ENCODE data around the gene SORCS2.

SORCS2 gene

DNA sequence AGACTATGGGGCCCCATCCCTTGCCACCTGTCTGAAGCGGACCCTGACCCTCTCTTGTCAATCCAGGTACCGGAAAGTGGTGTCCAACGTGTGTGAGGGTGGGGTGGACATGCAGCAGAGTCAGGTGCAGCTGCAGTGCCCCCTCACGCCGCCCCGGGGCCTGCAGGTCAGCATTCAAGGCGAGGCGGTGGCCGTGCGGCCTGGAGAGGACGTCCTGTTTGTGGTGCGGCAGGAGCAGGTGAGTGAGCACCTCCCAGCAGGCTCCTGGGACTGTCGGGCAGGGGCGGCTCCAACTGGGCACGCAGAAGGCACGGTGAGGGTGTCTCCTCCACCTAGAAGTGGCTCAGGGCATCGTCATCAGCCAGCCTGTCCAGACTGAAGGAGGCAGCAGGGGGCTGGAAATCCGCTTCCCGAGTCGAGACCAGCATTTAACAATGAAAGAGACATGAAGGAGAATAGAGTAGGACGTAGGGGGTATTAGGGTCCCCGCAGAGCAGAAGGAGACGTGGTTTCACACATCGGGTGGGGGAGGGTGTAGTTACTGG is 525.7 kb downstream of the SORCS2 start:
- no peak for DNase-seq (ENCODE audit: low read depth, low spot score)
- TF ChIP-seq, protein P1, sequence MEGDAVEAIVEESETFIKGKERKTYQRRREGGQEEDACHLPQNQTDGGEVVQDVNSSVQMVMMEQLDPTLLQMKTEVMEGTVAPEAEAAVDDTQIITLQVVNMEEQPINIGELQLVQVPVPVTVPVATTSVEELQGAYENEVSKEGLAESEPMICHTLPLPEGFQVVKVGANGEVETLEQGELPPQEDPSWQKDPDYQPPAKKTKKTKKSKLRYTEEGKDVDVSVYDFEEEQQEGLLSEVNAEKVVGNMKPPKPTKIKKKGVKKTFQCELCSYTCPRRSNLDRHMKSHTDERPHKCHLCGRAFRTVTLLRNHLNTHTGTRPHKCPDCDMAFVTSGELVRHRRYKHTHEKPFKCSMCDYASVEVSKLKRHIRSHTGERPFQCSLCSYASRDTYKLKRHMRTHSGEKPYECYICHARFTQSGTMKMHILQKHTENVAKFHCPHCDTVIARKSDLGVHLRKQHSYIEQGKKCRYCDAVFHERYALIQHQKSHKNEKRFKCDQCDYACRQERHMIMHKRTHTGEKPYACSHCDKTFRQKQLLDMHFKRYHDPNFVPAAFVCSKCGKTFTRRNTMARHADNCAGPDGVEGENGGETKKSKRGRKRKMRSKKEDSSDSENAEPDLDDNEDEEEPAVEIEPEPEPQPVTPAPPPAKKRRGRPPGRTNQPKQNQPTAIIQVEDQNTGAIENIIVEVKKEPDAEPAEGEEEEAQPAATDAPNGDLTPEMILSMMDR (IDR thresholded peaks at IDR 0.05; ENCODE audit: insufficient read depth, low read length, missing control alignments) = no peak
- no peak overlapping the region for H3K4me3 ChIP-seq (ENCODE audit: low read depth, low read length)
- CTCF ChIA-PET = no interaction called here
- POLR2A ChIA-PET = no interaction called here

DNA sequence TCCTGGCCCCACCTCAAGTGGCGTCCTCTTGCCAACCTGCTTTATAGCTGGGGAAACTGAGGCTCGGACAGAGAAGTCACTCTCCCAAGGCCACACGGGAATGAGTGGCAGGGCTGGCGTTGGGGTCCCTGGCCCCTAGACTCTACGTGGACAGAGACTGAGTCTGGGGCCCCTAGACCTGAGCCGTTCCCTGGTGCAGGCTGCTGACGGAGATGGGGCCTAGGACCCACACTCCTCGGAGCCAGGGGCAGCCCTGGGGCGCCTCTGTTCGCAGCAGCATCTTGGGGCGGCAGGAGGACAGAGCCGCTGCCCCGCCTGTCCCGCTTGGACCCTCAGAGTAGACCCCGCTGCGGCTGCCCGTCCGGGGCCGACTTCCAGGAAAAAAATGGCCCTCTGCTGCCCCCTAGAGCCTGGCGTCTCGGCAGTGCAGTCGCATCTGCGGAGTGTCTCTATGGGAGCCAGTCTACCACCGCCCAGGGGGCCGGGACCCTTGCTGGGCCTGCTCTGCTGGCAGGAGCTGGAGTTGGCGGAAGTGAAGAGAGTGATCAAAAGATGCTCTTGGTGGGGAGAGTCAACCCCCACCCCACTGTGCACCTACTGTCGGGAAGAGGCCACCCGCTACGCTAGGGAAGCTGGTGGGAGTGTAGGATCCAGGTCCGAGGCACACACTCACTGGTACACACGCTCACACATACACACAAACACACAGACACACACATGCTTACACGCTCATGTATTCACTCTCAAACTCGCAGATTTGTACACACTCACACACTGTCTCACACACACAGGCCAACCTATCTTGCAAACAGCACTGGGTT is 527.2 kb downstream of the SORCS2 start:
- H3K4me3 ChIP-seq (ENCODE audit: low read depth, low read length) = no peak overlapping the region
- ChIA-PET POLR2A (no interaction called here), CTCF (interaction anchor here (0.6 to 4.3 kb wide), 53 partner anchors 8 to 649 kb away, joined by 3 to 41 read pairs (median 4); partner anchors contain the start of gene SORCS2)
- TF ChIP-seq, protein P1 (IDR thresholded peaks at IDR 0.05; ENCODE audit: insufficient read depth, low read length, missing control alignments) = peak; percentile 88
- no peak for DNase-seq (ENCODE audit: low read depth, low spot score)

DNA sequence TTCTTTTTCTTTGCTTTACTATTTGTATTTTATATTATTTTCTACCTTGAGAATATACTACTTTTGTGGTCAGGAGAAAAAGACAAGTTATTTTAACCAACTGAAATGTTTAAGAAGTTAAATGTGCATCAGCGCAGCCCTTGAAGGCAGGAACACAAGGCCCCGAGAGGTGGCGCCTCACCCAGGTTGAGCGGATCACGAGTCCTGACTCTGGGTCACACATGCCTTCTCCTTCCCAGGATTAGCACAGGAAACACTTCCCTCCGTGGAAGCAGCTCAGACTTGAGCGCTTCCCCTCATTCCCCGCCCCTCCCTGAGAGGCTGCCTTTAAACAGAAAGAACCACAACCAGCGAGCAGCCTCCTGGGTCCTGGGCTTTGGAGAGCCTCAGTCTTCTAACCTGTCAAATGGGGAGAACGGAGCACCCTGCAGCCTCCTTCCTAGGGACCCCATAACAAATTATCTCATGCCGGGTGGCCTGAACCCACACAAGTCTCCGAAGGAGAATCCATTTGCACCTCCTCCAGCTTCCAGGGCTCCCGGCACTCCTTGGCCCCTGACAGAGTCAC is 529.7 kb downstream of the SORCS2 start:
- TF ChIP-seq, protein P1 (IDR thresholded peaks at IDR 0.05; ENCODE audit: insufficient read depth, low read length, missing control alignments) = peak; percentile 43
- DNase-seq (ENCODE audit: low read depth, low spot score) = no peak
- no peak overlapping the region for H3K4me3 ChIP-seq (ENCODE audit: low read depth, low read length)
- ChIA-PET POLR2A (no interaction called here), CTCF (interaction anchor here (1.1 to 4.3 kb wide), 7 partner anchors 8 to 530 kb away, joined by 3 to 41 read pairs (median 5); partner anchors contain the start of gene SORCS2)

DNA sequence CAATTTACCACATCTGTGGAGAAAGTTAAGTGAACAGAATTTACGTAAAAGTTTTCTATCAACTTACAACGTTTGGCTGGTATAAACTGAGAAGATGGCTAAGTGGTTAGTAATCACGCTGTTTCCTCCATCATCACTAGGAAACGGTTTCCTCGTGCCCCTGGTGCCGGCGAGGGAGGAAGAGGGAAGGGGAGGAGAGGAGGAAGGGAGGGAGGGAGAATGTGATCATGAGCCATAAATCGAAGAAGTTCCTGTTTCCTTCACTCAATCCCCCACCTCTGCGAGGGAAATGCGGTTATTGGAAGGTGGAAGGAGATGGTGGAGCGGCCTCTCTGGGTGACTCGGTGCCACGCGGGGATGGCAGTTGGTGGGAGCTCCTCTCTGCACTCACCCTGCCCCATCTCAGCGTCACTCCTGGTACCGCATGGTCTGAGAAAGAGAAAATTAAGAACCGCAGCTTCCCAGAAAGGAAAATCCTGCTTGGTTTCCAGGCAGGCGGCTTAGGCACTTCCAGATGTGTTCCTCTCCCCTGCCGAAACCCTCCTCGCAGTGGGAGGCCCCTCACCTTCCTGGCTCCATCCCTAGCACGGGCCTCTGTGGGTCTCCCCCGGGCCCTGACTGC is 530.5 kb downstream of the SORCS2 start:
- ChIA-PET POLR2A (no interaction called here), CTCF (interaction anchor here (1.1 to 4.3 kb wide), 8 partner anchors 8 to 531 kb away, joined by 3 to 41 read pairs (median 4); partner anchors contain the start of gene SORCS2)
- TF ChIP-seq, protein P1 (IDR thresholded peaks at IDR 0.05; ENCODE audit: insufficient read depth, low read length, missing control alignments) = no peak
- no peak for DNase-seq (ENCODE audit: low read depth, low spot score)
- no peak overlapping the region for H3K4me3 ChIP-seq (ENCODE audit: low read depth, low read length)

DNA sequence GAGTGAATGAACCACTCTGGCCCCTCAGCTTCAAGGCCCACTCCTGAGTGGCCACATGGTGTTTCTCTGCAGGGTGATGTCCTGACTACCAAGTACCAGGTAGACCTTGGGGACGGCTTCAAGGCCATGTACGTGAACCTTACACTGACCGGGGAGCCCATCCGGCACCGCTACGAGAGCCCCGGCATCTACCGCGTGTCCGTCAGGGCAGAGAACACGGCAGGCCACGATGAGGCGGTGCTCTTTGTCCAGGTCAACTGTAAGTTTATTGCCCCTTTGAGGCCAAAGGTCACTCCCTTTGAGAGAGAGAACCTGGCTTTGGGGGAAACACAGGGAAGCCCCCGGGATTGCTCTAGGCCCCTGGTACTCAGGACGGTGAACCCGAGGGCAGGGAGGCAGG is 531.3 kb downstream of the SORCS2 start:
- TF ChIP-seq, protein P1 (IDR thresholded peaks at IDR 0.05; ENCODE audit: insufficient read depth, low read length, missing control alignments) = no peak
- DNase-seq (ENCODE audit: low read depth, low spot score) = no peak
- CTCF ChIA-PET = interaction anchor here (1.5 kb wide), 1 partner anchor 220 kb away, joined by 3 read pairs; no protein-coding TSS in a partner anchor
- POLR2A ChIA-PET = no interaction called here
- no peak overlapping the region for H3K4me3 ChIP-seq (ENCODE audit: low read depth, low read length)

DNA sequence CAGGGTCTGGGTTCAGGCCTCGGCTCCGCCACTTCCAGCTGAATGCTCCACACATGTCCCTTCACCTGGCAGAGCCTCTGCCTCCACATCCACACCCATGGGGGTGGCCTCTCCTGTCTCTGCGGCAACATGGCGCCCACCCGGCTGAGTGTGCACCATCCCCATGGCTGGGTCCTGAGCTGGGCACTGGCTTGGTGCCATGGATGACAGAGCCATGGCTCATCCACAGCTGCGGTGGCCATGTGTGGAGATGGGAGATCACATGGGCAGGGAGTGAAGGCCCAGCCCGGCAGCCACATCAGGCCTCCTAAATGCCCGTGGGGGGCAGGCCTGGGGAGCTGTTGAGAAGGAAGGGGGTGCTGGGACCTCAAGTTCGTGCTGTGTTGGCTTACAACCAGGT is 533.6 kb downstream of the SORCS2 start:
- TF ChIP-seq, protein P1 (IDR thresholded peaks at IDR 0.05; ENCODE audit: insufficient read depth, low read length, missing control alignments) = no peak
- no peak overlapping the region for H3K4me3 ChIP-seq (ENCODE audit: low read depth, low read length)
- ChIA-PET CTCF (no interaction called here), POLR2A (no interaction called here)
- no peak for DNase-seq (ENCODE audit: low read depth, low spot score)
